Aorta (tissue), 5 donors: ENCODE data around the gene ZNF438. TPM values are rescaled to one million over a fixed set of nuclear protein-coding genes. Genes with fewer than 3 reads are reported as not detected.
"Not testable (repeated sequence)": the region's sequence is repeated elsewhere in the genome, so short reads cannot be mapped to it uniquely, and the experiment has no call there.

Experiments used
- ATAC-seq: fragments of 200-7000 bp; cut with Tn5 transposase; one replicate; pipeline ENCODE4 v1.9.1; 2022; ENCODE audit warnings: moderate library complexity; ENCODE audit not compliant: low FRiP score
- DNase-seq, 2 donors: peaks; one replicate each; pipeline ENCODE4 v3.0.0-alpha.2; 2020
- H3K27ac ChIP-seq, 2 donors: one replicate each; pipeline ENCODE4 v1.5.1; 2013; ENCODE audit warnings: low read length in 2 of 2, mild to moderate bottlenecking in 2 of 2, moderate library complexity in 2 of 2, control low read depth in 1 of 2, inconsistent platforms in 1 of 2, low read depth in 1 of 2
- H3K27me3 ChIP-seq, 2 donors: one replicate each; pipeline ENCODE4 v1.6.1; 2013; ENCODE audit warnings: control low read depth in 1 of 2, low read length in 1 of 2, mild to moderate bottlenecking in 1 of 2, moderate library complexity in 1 of 2; ENCODE audit not compliant: insufficient read depth in 2 of 2, control insufficient read depth in 1 of 2
- H3K36me3 ChIP-seq, 2 donors: one replicate each; pipeline ENCODE4 v1.6.1; 2013; ENCODE audit warnings: control low read depth in 1 of 2, low read length in 1 of 2, mild to moderate bottlenecking in 1 of 2; ENCODE audit not compliant: insufficient read depth in 2 of 2, control insufficient read depth in 1 of 2
- H3K4me1 ChIP-seq, 2 donors: one replicate each; pipeline ENCODE4 v1.6.1; 2013; ENCODE audit warnings: low read length in 2 of 2, control low read depth in 1 of 2, mild to moderate bottlenecking in 1 of 2, moderate library complexity in 1 of 2; ENCODE audit not compliant: insufficient read depth in 2 of 2, control insufficient read depth in 1 of 2
- H3K4me3 ChIP-seq, 2 donors: one replicate each; pipeline ENCODE4 v1.5.1; 2013; ENCODE audit warnings: low read length in 2 of 2, control low read depth in 1 of 2, mild to moderate bottlenecking in 1 of 2
- H3K9me3 ChIP-seq: one replicate; pipeline ENCODE4 v1.6.1; 2013; ENCODE audit warnings: mild to moderate bottlenecking, low read length; ENCODE audit not compliant: control insufficient read depth
- WGBS, 2 donors: extraction: QIAGEN DNeasy Blood & Tissue Kit; methylation state at CpG; one replicate each; pipeline ENCODE4 v1.1.7; 2013; 5-methylcytosine and 5-hydroxymethylcytosine counted together
- intact Hi-C, 2 donors: fragments of 100-400 bp; cut with DNase I; formaldehyde crosslinking; loops; one replicate each; pipeline versions ENCODE4 v1.14.2 to v1.15.0; 2022
- polyA plus RNA-seq, 2 donors: library from polyadenylated mRNA; stranded (reverse); fragments of 200-250 nt; gene quantifications; one replicate each; pipeline ENCODE4 v1.2.3, GENCODE V29; 2013
- total RNA-seq, 2 donors: library from RNA; stranded (reverse); fragmentation: NEBNext Ultra II Directional; extraction: Animal tissue kit (Norgen Biotek cat#: 25700); gene quantifications; one replicate each; pipeline ENCODE4 v1.2.1, GENCODE V29; 2021
- donor health status: healthy with polysubstance abuse.
- donor health status: Bipolar disorder and iron deficiency.
- donor health status: DM: no; HTN: no; CAD: no.
- donor health status: DM: no; HTN: no; CAD: no.
- donor health status: DM: yes; HTN: yes; CAD: no.

ZNF438 gene
- total and polyA plus RNA-seq, 4 donors, result 10.6 to 16.5 (median 12.5) TPM

- H3K4me1 ChIP-seq, result peaks cover 0 to 2% of the 10 kb centered on the region in 2 donors
- H3K4me3 ChIP-seq, result no peak overlapping the region
- 92 to 95% methylated on average over 9 of the region's 9 CpGs for WGBS, 2 donors
- no peaks in the 10 kb centered on the region for H3K9me3 ChIP-seq
- intact Hi-C loops, result no loop called here
- DNase-seq, result no peak
- peak; percentile 23 for ATAC-seq
- H3K27ac ChIP-seq, result no peak overlapping the region
- no peaks in the 10 kb centered on the region for H3K27me3 ChIP-seq
- no peaks in the 10 kb centered on the region for H3K36me3 ChIP-seq
These were observed 226.6 kb downstream of the ZNF438 start for GRCh38 chr10:30805061-30805460.

GRCh38 chr10:30804478-30805055 is 227.1 kb downstream of the ZNF438 start:
- Histone ChIP-seq H3K27me3 (no peaks in the 10 kb centered on the region), H3K9me3 (no peaks in the 10 kb centered on the region), H3K4me1 (peaks cover 0 to 2% of the 10 kb centered on the region in 2 donors), H3K4me3 (no peak overlapping the region), H3K27ac (no peak overlapping the region), H3K36me3 (no peaks in the 10 kb centered on the region)
- DNase-seq (peak in 1 of 2 donors; percentile 85), ATAC-seq (peak; percentile 59)
- whole genome bisulfite sequencing, 2 donors, result 64 to 70% methylated on average over 7 of the region's 7 CpGs
- intact Hi-C loops, result no loop called here

DNA sequence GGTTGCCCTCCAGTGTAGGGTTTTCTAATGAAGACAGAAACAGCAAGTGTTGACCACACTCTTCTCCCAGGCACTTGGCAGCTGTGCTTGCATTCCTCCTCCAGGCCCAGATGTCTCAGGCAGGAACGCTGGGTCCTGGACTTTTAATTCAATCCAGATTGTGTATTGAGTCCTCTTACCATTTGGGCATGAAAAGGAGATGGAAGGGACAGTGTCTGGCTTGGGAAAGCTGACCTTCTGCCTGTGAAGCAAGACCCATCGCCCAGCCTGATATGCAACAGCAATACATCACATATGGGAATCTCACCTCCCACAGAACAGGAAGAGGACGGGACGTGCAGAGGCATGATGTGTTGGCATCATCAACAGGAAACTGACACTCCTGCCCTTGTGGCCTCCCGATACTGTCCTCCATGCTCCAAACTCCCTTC is 227.8 kb downstream of the ZNF438 start:
- ATAC-seq, result peak; percentile 71
- intact Hi-C loops, result no loop called here
- 58 to 59% methylated on average over 5 of the region's 5 CpGs for WGBS, 2 donors
- peaks cover 0 to 2% of the 10 kb centered on the region in 2 donors for H3K4me1 ChIP-seq
- no peak overlapping the region for H3K27ac ChIP-seq
- no peaks in the 10 kb centered on the region for H3K9me3 ChIP-seq
- DNase-seq, result peak in 1 of 2 donors; percentile 62
- no peak overlapping the region for H3K4me3 ChIP-seq
- no peaks in the 10 kb centered on the region for H3K36me3 ChIP-seq
- no peaks in the 10 kb centered on the region for H3K27me3 ChIP-seq

GRCh38 chr10:30803058-30803457 is 228.6 kb downstream of the ZNF438 start:
- Histone ChIP-seq H3K4me3 (no peak overlapping the region), H3K27ac (no peak overlapping the region), H3K27me3 (no peaks in the 10 kb centered on the region), H3K36me3 (no peaks in the 10 kb centered on the region), H3K9me3 (no peaks in the 10 kb centered on the region), H3K4me1 (peaks cover 0 to 2% of the 10 kb centered on the region in 2 donors)
- intact Hi-C loops, result no loop called here
- no peak for DNase-seq
- ATAC-seq, result no peak
- WGBS, 2 donors, result 42 to 46% methylated on average over 3 of the region's 3 CpGs

GRCh38 chr10:30800368-30800767 is 231.3 kb downstream of the ZNF438 start:
- no peaks in the 10 kb centered on the region for H3K27me3 ChIP-seq
- peaks cover 0 to 2% of the 10 kb centered on the region in 2 donors for H3K4me1 ChIP-seq
- H3K27ac ChIP-seq, result no peak overlapping the region
- intact Hi-C loops, result no loop called here
- 96 to 98% methylated on average over 2 of the region's 2 CpGs for WGBS, 2 donors
- ATAC-seq (no peak), DNase-seq (no peak)
- H3K9me3 ChIP-seq, result no peaks in the 10 kb centered on the region
- H3K36me3 ChIP-seq, result no peaks in the 10 kb centered on the region
- H3K4me3 ChIP-seq, result no peak overlapping the region

- intact Hi-C loops, result no loop called here
- H3K36me3 ChIP-seq, result no peaks in the 10 kb centered on the region
- ATAC-seq (no peak), DNase-seq (no peak)
- no peaks in the 10 kb centered on the region for H3K9me3 ChIP-seq
- H3K4me3 ChIP-seq, result no peak overlapping the region
- H3K27me3 ChIP-seq, result no peaks in the 10 kb centered on the region
- no peak overlapping the region for H3K27ac ChIP-seq
- 91 to 92% methylated on average over 14 of the region's 14 CpGs for WGBS, 2 donors
- H3K4me1 ChIP-seq, result peaks cover 0 to 2% of the 10 kb centered on the region in 2 donors
These were observed 232.9 kb downstream of the ZNF438 start for GRCh38 chr10:30798646-30799185.

- intact Hi-C loops, H3K27me3 ChIP-seq, ATAC-seq, H3K27ac ChIP-seq, H3K36me3 ChIP-seq, H3K9me3 ChIP-seq, H3K4me3 ChIP-seq, H3K4me1 ChIP-seq, DNase-seq: not testable (repeated sequence)
- WGBS, 2 donors, result 96 to 97% methylated on average over 4 of the region's 4 CpGs
These were observed 236.6 kb downstream of the ZNF438 start for GRCh38 chr10:30795024-30795423.
